ENCODE results near the gene NOTCH2.

GRCh38 chr1:119988306-119989062 is 81.0 kb downstream of the NOTCH2 start:
- no peak for TF ChIP-seq CTCF (IDR thresholded peaks at IDR 0.05)
- no peak for TF ChIP-seq EZH2 (IDR thresholded peaks at IDR 0.05; ENCODE audit: borderline replicate concordance, insufficient read depth, low read depth, low read length, poor library complexity, severe bottlenecking)
